ENCODE results near the gene IHH.

- TF ChIP-seq CTCF (IDR thresholded peaks at IDR 0.05) = no peak
- TF ChIP-seq POLR2A (IDR thresholded peaks at IDR 0.05) = no peak
Measured at GRCh38 chr2:219087848-219088247, 27.1 kb upstream of the IHH start.
